ENCODE results near the gene QSOX2. TPM values are rescaled to one million over a fixed set of nuclear protein-coding genes. Genes with fewer than 3 reads are reported as not detected.

The QSOX2 gene
- total RNA-seq, 1 experiment from 2014 or later, result 9.9 TPM

DNA sequence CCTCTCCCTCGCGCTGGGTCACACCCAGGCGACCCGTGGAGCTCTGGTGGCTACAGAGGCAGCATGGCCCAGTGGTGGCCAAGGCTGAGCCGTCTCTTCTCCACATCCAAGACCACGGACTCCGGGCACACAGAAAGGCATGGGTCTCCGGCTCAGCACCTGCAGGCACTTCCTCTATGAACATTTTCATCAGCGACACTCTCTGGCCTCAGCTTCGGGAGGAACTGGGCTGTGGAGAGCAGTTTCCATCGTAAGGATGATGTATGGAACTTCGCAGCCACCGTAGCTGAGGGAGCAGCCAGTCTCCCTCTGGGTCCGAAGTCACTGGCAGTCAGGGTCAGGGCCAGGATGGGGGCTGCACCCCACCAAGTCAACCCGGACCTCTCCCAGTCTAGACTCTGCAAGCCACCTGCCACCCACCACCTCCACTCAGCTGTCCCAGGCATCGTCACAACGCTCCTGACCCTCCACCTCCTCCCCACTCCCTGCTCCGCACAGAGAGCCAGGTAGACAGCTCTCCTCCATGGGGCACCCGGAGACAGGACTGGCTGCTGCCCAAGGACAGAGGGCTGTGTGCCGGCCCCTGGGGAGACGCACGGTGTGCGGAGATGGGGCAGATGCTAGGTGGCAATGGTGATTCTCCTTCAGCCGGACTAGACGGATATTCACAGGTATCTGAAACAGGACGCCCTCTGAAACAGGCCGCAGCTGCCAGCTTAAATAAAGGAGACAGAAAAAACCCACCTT lies 9.7 kb downstream of the QSOX2 start:
- H3K79me2 ChIP-seq (ENCODE audit: low read length), result peaks cover 33% of the 10 kb centered on the region

GRCh38 chr9:136235171-136235570 lies 10.4 kb downstream of the QSOX2 start:
- CTCF ChIA-PET, result no interaction called here
- DNase-seq, result no peak
- no TSS peak for BruUV-seq (replicated peaks)
- Histone ChIP-seq H3K9ac (ENCODE audit: low read length) (no peak overlapping the region), H2AFZ (ENCODE audit: low read length) (no peak overlapping the region), H3F3A (ENCODE audit: low read length, unreplicated experiment) (no peaks in the 10 kb centered on the region), H3K9me3 (ENCODE audit: low read length) (no peaks in the 10 kb centered on the region), H3K79me2 (ENCODE audit: low read length) (peaks cover 25% of the 10 kb centered on the region), H3K27ac (ENCODE audit: low read length) (no peak overlapping the region), H3K4me1 (ENCODE audit: insufficient read depth, low read length) (peaks cover 1% of the 10 kb centered on the region; the same call in 1 of the 2 replicates), H4K20me1 (ENCODE audit: low read length) (no peaks in the 10 kb centered on the region), H3K36me3 (ENCODE audit: low read depth, low read length) (no peaks in the 10 kb centered on the region), H3K4me2 (ENCODE audit: low read length) (no peak overlapping the region), H3K4me3 (ENCODE audit: low read length) (no peak overlapping the region), H3K27me3 (ENCODE audit: low read length) (no peaks in the 10 kb centered on the region), H3K9me2 (replicated peaks; ENCODE audit: low read length) (no peaks in the 10 kb centered on the region)
- intact Hi-C loops (cut with micrococcal nuclease), result no loop called here
- TF ChIP-seq EZH2 (IDR thresholded peaks at IDR 0.05; ENCODE audit: low read length, unreplicated experiment), result no peak
- POLR2A ChIA-PET (ENCODE audit: unreplicated experiment), result no interaction called here
- ATAC-seq, result no peak

More for the DNA sequence above, 9.7 kb downstream of the QSOX2 start:
- DNase-seq, result no peak
- Histone ChIP-seq H3K27me3 (ENCODE audit: low read length) (no peaks in the 10 kb centered on the region), H3K9ac (ENCODE audit: low read length) (no peak overlapping the region), H3K9me3 (ENCODE audit: low read length) (no peaks in the 10 kb centered on the region), H2AFZ (ENCODE audit: low read length) (no peak overlapping the region), H3K27ac (ENCODE audit: low read length) (no peak overlapping the region), H3K4me1 (ENCODE audit: insufficient read depth, low read length) (no peaks in the 10 kb centered on the region), H3K4me3 (ENCODE audit: low read length) (no peak overlapping the region), H4K20me1 (ENCODE audit: low read length) (no peaks in the 10 kb centered on the region), H3K4me2 (ENCODE audit: low read length) (no peak overlapping the region), H3F3A (ENCODE audit: low read length, unreplicated experiment) (no peaks in the 10 kb centered on the region), H3K36me3 (ENCODE audit: low read depth, low read length) (no peaks in the 10 kb centered on the region), H3K9me2 (replicated peaks; ENCODE audit: low read length) (no peaks in the 10 kb centered on the region)
- BruUV-seq (replicated peaks), result no TSS peak
- intact Hi-C loops (cut with micrococcal nuclease), result no loop called here
- POLR2A ChIA-PET (ENCODE audit: unreplicated experiment), result no interaction called here
- CTCF ChIA-PET, result no interaction called here
- TF ChIP-seq EZH2 (IDR thresholded peaks at IDR 0.05; ENCODE audit: low read length, unreplicated experiment), result no peak
- no peak for ATAC-seq

DNA sequence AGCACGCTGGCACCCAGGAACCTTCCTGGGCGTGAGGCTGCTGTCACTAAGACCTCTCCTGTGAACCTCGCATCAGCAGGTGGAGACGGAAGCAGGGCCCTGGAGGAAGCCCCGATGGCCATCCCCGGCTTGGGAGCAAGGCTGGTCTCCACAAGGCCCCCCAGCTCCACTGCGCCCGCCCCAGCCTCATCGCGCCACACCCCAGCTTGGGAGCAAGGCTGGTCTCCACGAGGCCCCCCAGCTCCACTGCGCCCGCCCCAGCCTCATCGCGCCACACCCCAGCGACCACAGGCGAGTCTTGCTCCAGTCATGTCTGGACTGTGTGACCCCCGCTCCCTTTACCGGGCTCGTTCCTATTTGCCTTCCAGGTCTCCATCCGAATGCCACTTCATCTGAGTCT lies 11.0 kb downstream of the QSOX2 start:
- Histone ChIP-seq H3K4me3 (ENCODE audit: low read length) (no peak overlapping the region), H3K27me3 (ENCODE audit: low read length) (no peaks in the 10 kb centered on the region), H3K9me2 (replicated peaks; ENCODE audit: low read length) (no peaks in the 10 kb centered on the region), H3K9me3 (ENCODE audit: low read length) (no peaks in the 10 kb centered on the region), H2AFZ (ENCODE audit: low read length) (no peak overlapping the region), H3K79me2 (ENCODE audit: low read length) (peaks cover 20% of the 10 kb centered on the region; the same call in 1 of the 2 replicates), H3K36me3 (ENCODE audit: low read depth, low read length) (no peaks in the 10 kb centered on the region), H3F3A (ENCODE audit: low read length, unreplicated experiment) (no peaks in the 10 kb centered on the region), H3K4me2 (ENCODE audit: low read length) (no peak overlapping the region), H3K4me1 (ENCODE audit: insufficient read depth, low read length) (peaks cover 7% of the 10 kb centered on the region), H4K20me1 (ENCODE audit: low read length) (no peaks in the 10 kb centered on the region), H3K9ac (ENCODE audit: low read length) (no peak overlapping the region), H3K27ac (ENCODE audit: low read length) (no peak overlapping the region)
- DNase-seq, result no peak
- ChIA-PET POLR2A (ENCODE audit: unreplicated experiment) (no interaction called here), CTCF (no interaction called here)
- no peak for ATAC-seq
- BruUV-seq (replicated peaks), result no TSS peak
- intact Hi-C loops (cut with micrococcal nuclease), result no loop called here
- TF ChIP-seq EZH2phosphoT487 (IDR thresholded peaks at IDR 0.05; ENCODE audit: borderline replicate concordance, low read length) (no peak), CTCF (conservative IDR thresholded peaks at IDR 0.05; ENCODE audit: low read depth, low read length) (no peak), EZH2 (IDR thresholded peaks at IDR 0.05; ENCODE audit: low read length, unreplicated experiment) (no peak)

Data from PC-3 (cell line).